ENCODE results near the gene CACNA1B.

The CACNA1B gene

GRCh38 chr9:137907776-137908175 is 30.2 kb downstream of the CACNA1B start:
- TF ChIP-seq CTCF (conservative IDR thresholded peaks at IDR 0.05; ENCODE audit: low read length), result no peak
- DNase-seq (ENCODE audit: low read depth), result no peak
- no peak overlapping the region for H3K4me3 ChIP-seq (ENCODE audit: low read length)

GRCh38 chr9:137912671-137913070 is 35.1 kb downstream of the CACNA1B start:
- TF ChIP-seq CTCF (conservative IDR thresholded peaks at IDR 0.05; ENCODE audit: low read length), result no peak
- DNase-seq (ENCODE audit: low read depth), result no peak
- H3K4me3 ChIP-seq (ENCODE audit: low read length), result no peak overlapping the region

- TF ChIP-seq CTCF (conservative IDR thresholded peaks at IDR 0.05; ENCODE audit: low read length), result no peak
- no peak overlapping the region for H3K4me3 ChIP-seq (ENCODE audit: low read length)
- no peak for DNase-seq (ENCODE audit: low read depth)
Observed at GRCh38 chr9:137913132-137913531, 35.5 kb downstream of the CACNA1B start.

GRCh38 chr9:137913771-137914767 is 36.5 kb downstream of the CACNA1B start:
- DNase-seq (ENCODE audit: low read depth), result no peak
- TF ChIP-seq CTCF (conservative IDR thresholded peaks at IDR 0.05; ENCODE audit: low read length), result no peak
- H3K4me3 ChIP-seq (ENCODE audit: low read length), result no peak overlapping the region

GRCh38 chr9:137916540-137916939 is 39.0 kb downstream of the CACNA1B start:
- no peak for TF ChIP-seq CTCF (conservative IDR thresholded peaks at IDR 0.05; ENCODE audit: low read length)
- H3K4me3 ChIP-seq (ENCODE audit: low read length), result no peak overlapping the region
- DNase-seq (ENCODE audit: low read depth), result no peak

- H3K4me3 ChIP-seq (ENCODE audit: low read length), result no peak overlapping the region
- TF ChIP-seq CTCF (conservative IDR thresholded peaks at IDR 0.05; ENCODE audit: low read length), result no peak
- DNase-seq (ENCODE audit: low read depth), result no peak
Observed at GRCh38 chr9:137917116-137917515, 39.5 kb downstream of the CACNA1B start.

GRCh38 chr9:137917795-137918194 is 40.2 kb downstream of the CACNA1B start:
- no peak for TF ChIP-seq CTCF (conservative IDR thresholded peaks at IDR 0.05; ENCODE audit: low read length)
- DNase-seq (ENCODE audit: low read depth), result no peak
- H3K4me3 ChIP-seq (ENCODE audit: low read length), result no peak overlapping the region

Data from AG10803 (cell line).